GM23248 (cell line): Measurements from ENCODE around the gene SLC33A1. TPM values are rescaled to one million over a fixed set of nuclear protein-coding genes. Genes with fewer than 3 reads are reported as not detected.
"Not testable (repeated sequence)": the region's sequence is repeated elsewhere in the genome, so short reads cannot be mapped to it uniquely, and the experiment has no call there.

ENCODE experiments used
- DNase-seq: peaks from one replicate; pipeline ENCODE4 v3.0.0-alpha.2; 2015
- H2AFZ ChIP-seq: fragments of 200-600 bp; sonication (generic); 2 replicates; pipeline ENCODE4 v1.6.1; 2016; ENCODE audit warnings: antibody characterized with exemption
- H3F3A ChIP-seq: fragments of 200-600 bp; sonication (generic); 2 replicates; pipeline ENCODE4 v1.6.1; 2016; ENCODE audit warnings: mild to moderate bottlenecking, antibody characterized with exemption, mixed run types; ENCODE audit not compliant: insufficient read depth
- H3K27ac ChIP-seq: fragments of 200-600 bp; sonication (generic); 2 replicates; pipeline ENCODE4 v1.5.1; 2016; ENCODE audit warnings: mild to moderate bottlenecking
- H3K27me3 ChIP-seq: fragments of 200-600 bp; sonication (generic); replicated peaks from 2 replicates; pipeline ENCODE4 v1.6.1; 2016; ENCODE audit warnings: mild to moderate bottlenecking; ENCODE audit not compliant: insufficient read depth
- H3K36me3 ChIP-seq: fragments of 200-600 bp; sonication (generic); 2 replicates; pipeline ENCODE4 v1.6.1; 2016; ENCODE audit warnings: low read depth, mild to moderate bottlenecking
- H3K4me1 ChIP-seq: fragments of 200-600 bp; sonication (generic); 2 replicates; pipeline ENCODE4 v1.6.1; 2016; ENCODE audit warnings: mild to moderate bottlenecking; ENCODE audit not compliant: insufficient read depth
- H3K4me2 ChIP-seq: fragments of 200-600 bp; sonication (generic); one replicate; pipeline ENCODE4 v1.6.1; 2016; ENCODE audit warnings: mild to moderate bottlenecking; ENCODE audit not compliant: unreplicated experiment
- H3K4me3 ChIP-seq: fragments of 200-600 bp; sonication (generic); 2 replicates; pipeline ENCODE4 v1.5.1; 2016; ENCODE audit warnings: mild to moderate bottlenecking
- H3K79me2 ChIP-seq: fragments of 200-600 bp; sonication (generic); 2 replicates; pipeline ENCODE4 v1.6.1; 2016; ENCODE audit warnings: mild to moderate bottlenecking; ENCODE audit not compliant: insufficient read depth
- H3K9ac ChIP-seq: fragments of 200-600 bp; sonication (generic); 2 replicates; pipeline ENCODE4 v1.6.1; 2016; ENCODE audit warnings: mild to moderate bottlenecking
- H3K9me2 ChIP-seq: fragments of 200-600 bp; sonication (generic); 2 replicates; pipeline ENCODE4 v1.6.1; 2016; ENCODE audit warnings: mixed run types, mild to moderate bottlenecking, moderate library complexity; ENCODE audit not compliant: insufficient read depth
- H3K9me3 ChIP-seq: fragments of 200-600 bp; sonication (generic); one replicate; pipeline ENCODE4 v1.6.1; 2017; ENCODE audit warnings: low read depth
- H4K20me1 ChIP-seq: fragments of 200-600 bp; sonication (generic); 2 replicates; pipeline ENCODE4 v1.6.0; 2016; ENCODE audit not compliant: insufficient read depth
- EZH2 ChIP-seq: fragments of 200-600 bp; sonication (generic); IDR thresholded peaks from 2 replicates; pipeline ENCODE4 v1.6.1; 2018; ENCODE audit warnings: antibody characterized with exemption, mild to moderate bottlenecking; ENCODE audit not compliant: insufficient read depth, poor library complexity, severe bottlenecking
- EZH2phosphoT487 ChIP-seq: fragments of 200-600 bp; sonication (generic); IDR thresholded peaks from 2 replicates; pipeline ENCODE4 v1.6.1; 2018; ENCODE audit warnings: antibody characterized with exemption, moderate library complexity, mild to moderate bottlenecking, low read depth; ENCODE audit not compliant: insufficient read depth
- WGBS, 2 experiments: methylation state at CpG; one replicate each; pipeline ENCODE4 v1.1.6; 2015 to 2017; ENCODE audit warnings: low lambda C conversion rate in 2 of 2, low coverage in 1 of 2; ENCODE audit errors: missing lambda C conversion rate in 2 of 2; 5-methylcytosine and 5-hydroxymethylcytosine counted together
- in situ Hi-C: fragments of 300-500 bp; cut with MboI; formaldehyde crosslinking; loops from 2 replicates; pipeline ENCODE4 v1.15.0; 2020
- polyA plus RNA-seq: library from polyadenylated mRNA; unstranded; fragments of >200 nt; fragmentation: Nextera tagmentation; extraction: Ambion mirVana; gene quantifications from 2 replicates; pipeline ENCODE4 v1.2.1, GENCODE V29; 2016
- total RNA-seq: library from RNA; depleted of rRNA; stranded (reverse); fragments of >200 nt; shearing (Covaris generic); gene quantifications from 2 replicates; pipeline ENCODE4 v1.2.3, GENCODE V29; 2014

Gene SLC33A1
- total and polyA plus RNA-seq, 2 experiments from 2014 or later: 23.3 to 43.8 TPM

GRCh38 chr3:155859859-155860258, 5.6 kb upstream of the SLC33A1 start:
- peak overlapping the region; percentile 86 for H2AFZ ChIP-seq
- peak overlapping the region; percentile 38; the same call in 1 of the 2 replicates for H3K4me3 ChIP-seq
- in situ Hi-C loops: no loop called here

DNA sequence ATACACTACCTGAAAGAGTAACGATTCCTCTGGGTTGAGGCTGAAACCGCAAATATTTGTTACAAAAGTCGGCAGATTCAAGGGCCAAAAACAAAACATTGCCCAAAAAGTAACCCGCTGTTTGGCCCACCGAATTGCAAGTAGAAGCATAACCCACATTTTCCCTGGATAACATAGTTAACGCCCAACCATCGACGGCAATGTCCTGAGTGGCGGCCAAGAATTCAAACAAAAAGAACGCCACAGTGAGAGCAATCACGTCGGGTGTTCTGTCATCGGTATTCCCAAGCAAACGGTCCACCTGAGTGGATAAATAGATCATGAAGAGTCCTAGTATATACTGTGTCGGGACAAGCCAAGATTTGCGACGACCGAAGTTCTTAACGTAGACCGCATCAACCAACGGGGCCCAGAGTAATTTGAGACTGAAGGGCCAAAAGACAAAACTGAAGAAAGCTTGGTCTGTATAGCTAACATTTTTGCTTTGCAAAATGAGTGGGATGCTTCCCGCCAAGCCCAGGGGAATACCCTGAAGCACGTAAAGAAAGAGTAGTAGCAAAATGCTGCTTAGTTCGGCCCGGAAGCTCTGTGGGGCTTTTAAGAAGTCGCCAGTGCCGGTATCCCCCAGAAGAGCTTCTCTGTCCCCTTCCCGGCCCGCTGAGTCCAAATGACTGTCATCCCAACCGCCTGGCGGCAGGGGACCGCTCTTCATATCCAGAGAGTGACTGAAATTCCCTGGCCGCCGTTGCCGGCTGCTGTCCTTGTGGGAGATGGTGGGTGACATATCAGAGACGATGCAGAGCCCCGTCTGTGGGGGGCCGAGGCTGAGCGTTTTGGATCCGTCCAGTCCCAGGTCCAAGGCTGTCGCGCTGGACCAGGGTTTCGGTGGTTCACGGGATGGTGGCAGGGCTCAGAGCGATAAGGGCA, 750 bp downstream of the SLC33A1 start:
- DNase-seq: peak; percentile 64
- Histone ChIP-seq H3F3A (no peaks in the 10 kb centered on the region), H3K36me3 (no peaks in the 10 kb centered on the region), H2AFZ (peak overlapping the region; percentile 81), H3K4me3 (peak overlapping the region; percentile 81), H3K27ac (peak overlapping the region; percentile 70), H3K4me1 (peaks cover 12% of the 10 kb centered on the region), H3K4me2 (peak overlapping the region; percentile 98), H3K27me3 (no peaks in the 10 kb centered on the region), H3K79me2 (peaks cover 53% of the 10 kb centered on the region), H3K9me2 (no peaks in the 10 kb centered on the region), H4K20me1 (no peaks in the 10 kb centered on the region), H3K9ac (peak overlapping the region; percentile 84), H3K9me3 (no peaks in the 10 kb centered on the region)
- 2% methylated on average over 45 of the region's 45 CpGs for WGBS, 2 experiments
- in situ Hi-C loops: no loop called here
- no peak for TF ChIP-seq EZH2phosphoT487
- no peak for TF ChIP-seq EZH2

More at GRCh38 chr3:155859859-155860258, 5.6 kb upstream of the SLC33A1 start:
- Histone ChIP-seq H3K79me2 (no peaks in the 10 kb centered on the region), H3K9ac (peak overlapping the region; percentile 9; the same call in 1 of the 2 replicates), H3K36me3 (no peaks in the 10 kb centered on the region), H3K4me2 (no peak overlapping the region), H3K9me3 (no peaks in the 10 kb centered on the region), H3F3A (no peaks in the 10 kb centered on the region), H3K27ac (no peak overlapping the region), H4K20me1 (no peaks in the 10 kb centered on the region), H3K4me1 (peaks cover 4% of the 10 kb centered on the region; the same call in 1 of the 2 replicates), H3K9me2 (no peaks in the 10 kb centered on the region), H3K27me3 (no peaks in the 10 kb centered on the region)
- TF ChIP-seq EZH2phosphoT487 (no peak), EZH2 (no peak)
- 7 to 12% methylated on average over 2 of the region's 2 CpGs for WGBS, 2 experiments
- peak; percentile 51 for DNase-seq

DNA sequence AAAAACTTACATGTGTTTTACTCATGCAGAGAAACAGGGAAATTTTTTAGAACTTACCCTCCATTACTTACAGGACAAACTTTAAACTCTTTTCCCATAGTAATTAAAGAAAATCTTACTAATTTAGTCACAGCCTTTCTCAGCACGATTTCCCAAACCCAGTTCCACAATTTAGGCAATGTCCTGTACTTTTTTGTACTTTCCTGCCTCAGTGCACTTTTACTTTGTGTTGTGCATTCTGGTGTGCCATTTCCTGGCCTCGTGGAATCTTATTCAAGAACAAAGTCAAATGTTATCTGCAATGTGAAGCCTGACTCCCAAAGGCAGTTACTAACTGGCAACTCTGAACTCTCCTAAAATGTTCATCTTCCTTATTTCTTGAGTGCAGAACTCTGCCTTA, 1.9 kb downstream of the SLC33A1 start:
- H3K36me3 ChIP-seq: no peaks in the 10 kb centered on the region
- peak overlapping the region; percentile 98 for H3K4me2 ChIP-seq
- in situ Hi-C loops: no loop called here
- H3K27me3 ChIP-seq: no peaks in the 10 kb centered on the region
- DNase-seq: peak; percentile 22
- peak overlapping the region; percentile 81 for H3K4me3 ChIP-seq
- TF ChIP-seq EZH2phosphoT487: no peak
- TF ChIP-seq EZH2: no peak
- peak overlapping the region; percentile 84 for H3K9ac ChIP-seq
- no peaks in the 10 kb centered on the region for H3F3A ChIP-seq
- H3K9me3 ChIP-seq: no peaks in the 10 kb centered on the region
- H4K20me1 ChIP-seq: no peaks in the 10 kb centered on the region
- peaks cover 65% of the 10 kb centered on the region for H3K79me2 ChIP-seq
- H3K4me1 ChIP-seq: peaks cover 12% of the 10 kb centered on the region
- H3K27ac ChIP-seq: no peak overlapping the region
- no peak overlapping the region for H2AFZ ChIP-seq
- H3K9me2 ChIP-seq: no peaks in the 10 kb centered on the region
- 25 to 33% methylated on average over 2 of the region's 2 CpGs for WGBS, 2 experiments

GRCh38 chr3:155849404-155849803, 4.8 kb downstream of the SLC33A1 start:
- in situ Hi-C loops, DNase-seq, H4K20me1 ChIP-seq, H3F3A ChIP-seq, H3K36me3 ChIP-seq, H3K27me3 ChIP-seq, H2AFZ ChIP-seq, H3K4me2 ChIP-seq, H3K27ac ChIP-seq, H3K9me3 ChIP-seq, H3K4me3 ChIP-seq, H3K9me2 ChIP-seq, H3K9ac ChIP-seq: not testable (repeated sequence)
- 100% methylated on average over 3 of the region's 3 CpGs for WGBS, 2 experiments
- Histone ChIP-seq H3K79me2 (peaks cover 94% of the 10 kb centered on the region), H3K4me1 (peaks cover 12% of the 10 kb centered on the region)
